HG03280 (cell line): Measurements from ENCODE around the gene RNASEH2B.

Experiments used
- ATAC-seq: cut with Tn5 transposase; IDR thresholded peaks from one replicate; pipeline ENCODE4 v1.9.1; 2021; ENCODE audit warnings: mild to moderate bottlenecking, moderate library complexity; ENCODE audit not compliant: unreplicated experiment

Gene RNASEH2B

DNA sequence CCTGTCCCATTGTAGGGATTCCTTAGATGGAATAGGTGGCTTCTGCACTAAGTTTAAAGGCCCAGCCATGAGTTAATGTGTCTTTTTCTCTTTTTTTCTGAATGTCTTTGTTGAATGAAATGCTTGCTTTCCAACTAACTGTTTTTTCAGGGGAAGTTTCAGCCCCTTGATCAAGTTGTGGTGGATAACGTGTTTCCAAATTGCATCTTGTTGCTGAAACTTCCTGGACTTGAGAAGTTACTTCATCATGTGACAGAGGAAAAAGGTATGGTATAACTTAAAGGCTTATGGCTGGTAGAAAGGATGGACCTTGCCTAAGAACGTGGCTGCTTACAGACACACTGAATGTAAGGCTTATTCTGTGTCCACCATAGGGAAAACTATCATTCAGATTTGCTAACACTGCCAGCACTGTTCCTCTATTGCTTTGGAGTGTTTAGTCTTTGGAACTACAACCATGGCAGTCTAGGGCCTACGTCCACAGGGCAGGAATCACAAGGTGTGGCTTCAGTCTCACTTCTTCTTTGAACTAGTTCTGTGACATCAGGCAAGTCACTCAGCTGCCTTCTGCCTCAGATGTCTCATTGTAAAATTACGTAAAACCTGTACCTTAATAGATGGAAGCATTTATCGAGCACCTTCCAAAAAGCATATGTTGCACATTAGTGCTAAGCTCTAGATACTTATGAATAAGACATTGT, 25.3 kb downstream of the RNASEH2B start:
- ATAC-seq: no peak

GRCh38 chr13:50936679-50937078, 27.1 kb downstream of the RNASEH2B start:
- ATAC-seq: no peak

DNA sequence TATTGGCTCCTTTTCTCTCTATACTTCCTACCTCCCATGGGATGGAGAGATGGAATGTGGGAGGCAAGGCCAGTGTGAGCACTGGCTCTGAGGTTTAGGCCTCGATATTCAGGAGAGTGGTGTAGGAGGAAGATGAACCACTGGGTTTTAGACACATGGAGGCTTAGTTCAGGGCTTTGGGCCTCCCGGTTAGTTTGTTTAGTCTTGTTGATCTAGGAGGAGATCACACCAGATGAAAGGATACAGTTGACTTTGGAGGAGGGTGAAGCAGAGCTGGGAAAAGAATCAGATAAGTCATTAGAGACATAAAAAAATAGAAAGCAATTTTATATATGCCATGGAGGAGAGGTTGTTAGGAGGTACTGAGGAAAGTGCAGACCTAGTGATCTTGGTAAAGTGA, 30.9 kb downstream of the RNASEH2B start:
- ATAC-seq: no peak

GRCh38 chr13:50941146-50941545, 31.6 kb downstream of the RNASEH2B start:
- no peak for ATAC-seq

DNA sequence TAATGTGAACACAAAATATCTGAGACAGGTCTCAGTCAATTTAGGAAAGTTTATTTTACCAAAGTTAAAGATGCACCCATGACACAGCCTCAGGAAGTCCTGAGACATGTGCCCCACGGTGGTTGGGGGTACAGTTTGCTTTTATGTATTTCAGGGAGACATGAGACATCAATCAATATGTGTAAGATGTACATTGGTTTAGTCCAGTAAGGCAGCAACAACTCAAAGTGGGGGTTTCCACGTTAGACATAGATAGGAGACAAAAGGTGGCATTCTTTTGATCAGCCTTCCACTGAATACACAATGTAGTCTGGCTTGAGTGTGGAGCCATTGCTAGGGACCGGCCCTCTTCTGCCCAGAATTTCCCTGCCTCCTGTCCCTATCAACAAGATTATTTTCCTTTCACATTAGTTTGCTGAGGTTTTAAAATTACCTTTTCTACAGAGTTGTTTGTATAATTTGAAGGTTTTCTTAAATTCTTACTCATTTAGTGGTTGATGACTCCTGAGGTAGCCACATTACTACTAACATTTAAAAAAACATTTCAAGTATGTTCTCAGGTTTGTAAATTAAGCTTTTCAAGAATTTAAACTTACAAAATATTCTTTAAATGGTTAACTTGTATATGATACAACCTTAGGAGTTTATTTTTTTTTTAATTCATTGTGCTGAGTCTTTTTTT, 33.2 kb downstream of the RNASEH2B start:
- no peak for ATAC-seq

DNA sequence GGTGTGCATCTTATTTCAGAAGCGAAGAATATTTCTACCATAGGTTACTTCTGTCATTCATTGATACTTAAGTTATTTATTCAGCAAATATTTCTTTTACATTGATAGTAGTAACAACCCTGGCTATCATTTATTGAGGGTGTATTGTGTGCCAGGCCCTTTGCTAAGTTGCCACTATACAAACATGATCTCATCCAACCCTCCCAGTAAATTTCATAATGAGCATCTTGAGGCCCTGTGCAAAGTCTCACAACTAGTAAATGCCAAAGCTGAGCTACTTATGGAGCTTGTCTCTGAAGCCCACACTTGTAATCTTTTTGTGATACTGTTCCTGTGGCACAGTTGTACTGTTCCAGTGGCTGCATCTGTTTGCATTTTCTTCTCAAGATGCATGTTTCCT, 36.1 kb downstream of the RNASEH2B start:
- no peak for ATAC-seq

GRCh38 chr13:50948601-50949000, 39.0 kb downstream of the RNASEH2B start:
- no peak for ATAC-seq

GRCh38 chr13:50950849-50951248, 41.3 kb downstream of the RNASEH2B start:
- ATAC-seq: no peak

DNA sequence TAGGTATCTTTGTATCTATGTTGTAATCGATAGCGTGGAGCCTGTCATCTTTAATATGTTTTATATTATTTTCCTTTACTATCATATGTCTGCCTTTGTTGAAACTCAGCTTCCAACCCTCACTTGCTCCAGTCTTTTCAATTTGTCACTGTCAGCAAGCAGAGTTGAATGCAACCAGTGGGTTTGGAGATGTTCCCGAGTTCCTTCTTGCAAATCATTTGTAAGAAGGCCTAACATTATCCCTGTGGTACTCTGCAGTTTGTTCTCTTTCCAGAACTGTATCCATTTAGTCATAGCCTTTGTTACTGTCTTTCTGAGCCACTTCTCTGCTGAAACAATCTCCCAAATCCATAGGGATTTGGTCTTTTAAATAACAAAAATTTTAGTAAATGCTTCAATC, 41.8 kb downstream of the RNASEH2B start:
- ATAC-seq: no peak

GRCh38 chr13:50955241-50955640, 45.6 kb downstream of the RNASEH2B start:
- ATAC-seq: no peak

DNA sequence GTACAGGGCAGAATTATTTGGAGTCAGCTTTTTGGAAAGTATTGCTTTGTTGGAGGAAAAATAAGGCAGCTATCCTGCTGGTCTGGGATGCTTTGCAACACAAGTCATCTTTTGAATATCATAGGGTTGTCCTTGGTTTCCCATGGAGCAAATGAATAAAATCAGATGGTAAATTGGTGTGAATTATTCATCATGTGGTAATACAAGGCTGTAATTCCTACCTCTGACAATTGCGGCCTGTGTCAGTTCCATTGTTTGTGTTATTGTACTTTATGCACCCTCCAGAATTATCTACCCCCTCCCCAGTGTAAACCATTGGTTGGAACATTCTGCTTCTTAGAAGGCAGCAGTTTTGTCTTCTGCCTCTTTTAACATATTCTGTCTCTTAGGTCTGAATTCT, 46.2 kb downstream of the RNASEH2B start:
- ATAC-seq: no peak

GRCh38 chr13:50957620-50958019, 48.0 kb downstream of the RNASEH2B start:
- no peak for ATAC-seq

DNA sequence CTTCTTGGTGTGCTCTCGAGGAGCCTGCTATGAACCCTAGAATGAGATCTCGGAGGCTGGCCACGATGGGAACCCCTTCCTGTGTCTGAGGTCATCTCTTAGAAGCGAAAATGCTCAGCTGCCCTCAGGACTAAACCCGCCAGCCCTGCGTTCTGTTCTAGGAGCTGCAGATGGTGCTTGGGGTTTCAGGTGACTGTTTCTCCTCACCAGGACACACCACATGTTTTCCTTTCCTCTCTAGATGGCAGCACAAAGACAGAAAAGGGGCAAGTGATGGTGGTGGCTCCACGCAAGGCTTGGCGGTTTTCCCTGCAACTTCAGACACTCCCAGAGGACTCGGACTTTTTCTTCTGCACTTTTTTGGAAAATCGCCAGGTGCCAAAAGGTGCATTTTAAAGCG, 60.1 kb downstream of the RNASEH2B start:
- ATAC-seq: no peak

DNA sequence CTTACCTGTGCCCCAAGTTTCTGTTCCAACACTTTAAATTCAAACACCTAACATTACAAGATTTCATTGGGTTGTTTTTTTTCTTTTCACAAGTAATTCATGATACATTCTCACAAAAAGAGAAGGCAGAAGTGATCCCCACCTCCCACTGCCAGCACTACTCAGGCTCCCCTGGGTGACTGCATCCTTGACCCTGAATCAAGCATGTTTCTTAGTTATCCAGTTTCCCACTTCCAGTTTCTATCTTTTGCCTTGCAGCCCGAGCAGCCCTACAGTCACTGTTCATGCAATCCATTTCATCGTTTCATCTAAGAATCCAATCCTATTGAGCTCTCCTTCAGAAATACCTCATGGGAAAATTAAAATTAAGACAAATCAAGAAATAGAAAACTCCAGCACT, 61.4 kb downstream of the RNASEH2B start:
- ATAC-seq: no peak

DNA sequence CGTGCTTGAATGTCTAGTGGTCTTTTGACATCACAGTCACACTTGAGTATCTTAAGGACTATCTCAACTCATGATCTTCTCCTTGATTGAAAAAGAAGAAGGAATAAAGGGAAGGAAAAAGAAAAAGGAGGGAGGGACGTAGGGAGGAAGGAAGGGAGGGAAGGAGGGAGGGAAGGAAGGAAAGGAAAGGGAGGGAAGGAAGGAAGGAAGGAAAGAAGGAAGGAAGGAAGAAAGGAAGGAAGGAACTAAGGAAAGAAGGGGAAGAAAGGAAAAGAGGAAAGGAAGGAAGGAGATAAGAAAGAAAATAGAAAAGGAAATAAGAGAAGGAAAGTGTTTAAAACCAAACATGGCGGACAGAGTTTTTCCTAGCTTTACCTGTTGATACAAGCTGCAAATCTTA, 64.7 kb downstream of the RNASEH2B start:
- no peak for ATAC-seq

DNA sequence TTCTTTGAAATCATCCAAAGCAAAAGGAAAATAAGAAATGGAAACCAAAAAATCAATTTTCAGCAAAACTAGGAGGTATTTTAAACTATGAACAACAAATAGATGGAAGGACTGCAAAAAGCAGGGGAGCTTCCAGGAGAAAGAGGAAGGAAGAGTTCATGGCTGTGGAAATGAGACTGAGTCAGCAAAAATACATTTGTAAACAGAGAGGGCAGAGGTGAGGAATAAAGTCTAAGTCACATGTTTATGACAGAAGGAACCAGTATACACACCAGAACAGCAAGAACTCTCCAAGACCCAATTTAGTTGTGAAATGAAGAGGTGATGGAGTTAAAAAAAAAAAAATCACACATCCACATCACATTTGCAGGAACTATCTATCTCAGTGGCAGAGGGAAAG, 69.6 kb downstream of the RNASEH2B start:
- no peak for ATAC-seq

DNA sequence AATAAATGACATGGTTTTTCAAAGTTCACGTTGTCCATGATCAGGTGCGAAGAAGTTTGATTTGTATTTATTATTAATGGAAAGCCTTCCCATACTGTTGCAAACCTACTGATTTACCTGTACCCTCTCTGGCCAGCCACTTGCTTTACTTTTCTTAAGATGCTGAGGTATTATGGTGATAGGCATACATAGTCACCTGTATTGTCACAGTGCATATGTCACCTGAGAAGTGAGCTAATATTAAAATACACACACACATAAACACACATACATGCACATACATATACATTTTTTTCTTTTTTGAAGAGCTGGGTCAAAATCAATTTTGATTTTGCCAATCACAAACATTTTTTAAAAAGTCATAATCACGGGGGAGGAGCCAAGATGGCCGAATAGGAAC, 72.1 kb downstream of the RNASEH2B start:
- ATAC-seq: no peak

GRCh38 chr13:50989476-50989875, 79.9 kb downstream of the RNASEH2B start:
- ATAC-seq: no peak

DNA sequence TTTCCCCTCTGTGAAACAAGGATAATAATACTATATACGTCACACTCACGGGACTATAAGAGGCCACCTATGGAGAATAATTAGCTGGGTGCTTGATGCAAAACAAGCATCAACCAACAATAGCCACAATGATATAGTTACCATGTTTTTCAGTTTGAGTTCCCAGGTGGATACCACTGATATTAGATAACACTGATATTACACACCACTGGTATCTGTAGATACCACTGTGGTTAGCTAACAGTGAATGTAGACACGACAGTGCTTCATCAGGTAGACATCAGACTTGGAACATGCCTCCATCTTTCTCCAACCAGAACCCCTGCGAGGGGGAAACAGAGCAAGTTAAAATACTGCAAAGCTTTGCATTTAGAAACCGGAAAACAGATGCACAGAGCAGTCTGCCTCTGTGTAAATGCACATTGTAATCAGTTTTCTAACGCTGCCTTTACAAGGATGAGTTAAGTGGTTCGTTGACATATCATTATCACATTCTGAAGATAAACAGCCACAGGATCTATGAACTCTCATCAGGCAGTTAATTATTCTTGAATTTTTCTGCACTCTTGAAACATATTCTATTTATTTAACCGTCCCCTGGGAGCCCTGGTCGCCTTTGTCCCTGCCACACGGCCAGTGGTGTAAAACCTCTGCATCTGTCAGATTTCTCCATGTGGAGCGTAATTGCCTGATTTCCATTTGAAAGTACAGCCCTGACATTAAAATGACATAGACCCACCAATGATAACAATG, 80.7 kb downstream of the RNASEH2B start:
- ATAC-seq: no peak

- no peak for ATAC-seq
These were observed 81.4 kb downstream of the RNASEH2B start for GRCh38 chr13:50990818-50991506.
